Sigmoid colon (tissue), 4 donors: Measurements from ENCODE around the gene BACH1.

Source experiments
- CTCF ChIP-seq, 4 experiments: fragments of 450-650 bp in 3 of 4; fragments of 200-600 bp in 1 of 4; IDR thresholded peaks; one replicate each; pipeline ENCODE4 v1.5.1; 2016 to 2019; ENCODE audit warnings: antibody characterized with exemption in 4 of 4, mild to moderate bottlenecking in 3 of 4, moderate library complexity in 2 of 4
- EP300 ChIP-seq, 4 donors: sonication (generic); formaldehyde crosslinking; IDR thresholded peaks; one replicate each; pipeline ENCODE4 v1.6.1; 2017; ENCODE audit warnings: antibody characterized with exemption in 4 of 4
- POLR2AphosphoS5 ChIP-seq, 4 donors: sonication (generic); formaldehyde crosslinking; IDR thresholded peaks; one replicate each; pipeline ENCODE4 v1.6.1; 2017; ENCODE audit warnings: antibody characterized with exemption in 4 of 4

- no peak for TF ChIP-seq CTCF (IDR thresholded peaks at IDR 0.05)
- TF ChIP-seq POLR2AphosphoS5 (IDR thresholded peaks at IDR 0.05): peak in 2 of 4 donors; percentile 20 to 41
- no peak for TF ChIP-seq EP300 (IDR thresholded peaks at IDR 0.05)
Measured at GRCh38 chr21:29299046-29299915, 559 bp downstream of the BACH1 start.
